AG04450 (cell line): ENCODE data around the gene PTEN. TPM values are rescaled to one million over a fixed set of nuclear protein-coding genes. Genes with fewer than 3 reads are reported as not detected.

Experiments used
- CTCF ChIA-PET: fragments of 300-600, 350-600 bp; formaldehyde crosslinking; extraction: SDS; loops from one replicate; lab custom pipeline; 2022; ENCODE audit warnings: antibody characterized with exemption, inconsistent platforms; lab: Charles Lee
- POLR2A ChIA-PET: fragments of 350-600 bp; formaldehyde crosslinking; extraction: SDS; loops from one replicate; lab custom pipeline; 2021; ENCODE audit warnings: antibody characterized with exemption, inconsistent platforms; lab: Yijun Ruan, JAX
- DNase-seq: peaks from one replicate; pipeline ENCODE4 v3.0.0-alpha.2; 2011; ENCODE audit warnings: low read depth, low spot score
- H3K27ac ChIP-seq: one replicate; pipeline ENCODE4 v1.5.1; 2012; ENCODE audit warnings: low read depth, low read length, control low read depth
- H3K27me3 ChIP-seq: one replicate; pipeline ENCODE4 v1.6.0; 2012; ENCODE audit warnings: low read length; ENCODE audit not compliant: control insufficient read depth, insufficient read depth
- H3K4me3 ChIP-seq: 2 replicates; pipeline ENCODE4 v1.5.1; 2011; ENCODE audit warnings: mild to moderate bottlenecking, low read depth, low read length, control low read depth
- H3K9me3 ChIP-seq: 2 replicates; pipeline ENCODE4 v1.5.1; 2012; ENCODE audit warnings: low read length; ENCODE audit not compliant: control insufficient read depth, insufficient read depth
- polyA plus RNA-seq: library from polyadenylated mRNA; depleted of rRNA; stranded (reverse); fragments of >200 nt; gene quantifications from 2 replicates; pipeline ENCODE4 v1.2.3, GENCODE V29; 2011
- TF ChIP-seq, protein P1 (sequence below): IDR thresholded peaks from 2 replicates; pipeline ENCODE4 v1.5.1; 2011; ENCODE audit warnings: low read depth, low read length, control low read depth, inconsistent platforms

PTEN gene
- polyA plus RNA-seq, 1 experiment, result 96.1 TPM

GRCh38 chr10:87979847-87980246 is 116.4 kb downstream of the PTEN start:
- Histone ChIP-seq H3K27me3 (no peaks in the 10 kb centered on the region), H3K4me3 (no peak overlapping the region), H3K27ac (no peak overlapping the region), H3K9me3 (no peaks in the 10 kb centered on the region)
- POLR2A ChIA-PET, result no interaction called here
- TF ChIP-seq, protein P1, sequence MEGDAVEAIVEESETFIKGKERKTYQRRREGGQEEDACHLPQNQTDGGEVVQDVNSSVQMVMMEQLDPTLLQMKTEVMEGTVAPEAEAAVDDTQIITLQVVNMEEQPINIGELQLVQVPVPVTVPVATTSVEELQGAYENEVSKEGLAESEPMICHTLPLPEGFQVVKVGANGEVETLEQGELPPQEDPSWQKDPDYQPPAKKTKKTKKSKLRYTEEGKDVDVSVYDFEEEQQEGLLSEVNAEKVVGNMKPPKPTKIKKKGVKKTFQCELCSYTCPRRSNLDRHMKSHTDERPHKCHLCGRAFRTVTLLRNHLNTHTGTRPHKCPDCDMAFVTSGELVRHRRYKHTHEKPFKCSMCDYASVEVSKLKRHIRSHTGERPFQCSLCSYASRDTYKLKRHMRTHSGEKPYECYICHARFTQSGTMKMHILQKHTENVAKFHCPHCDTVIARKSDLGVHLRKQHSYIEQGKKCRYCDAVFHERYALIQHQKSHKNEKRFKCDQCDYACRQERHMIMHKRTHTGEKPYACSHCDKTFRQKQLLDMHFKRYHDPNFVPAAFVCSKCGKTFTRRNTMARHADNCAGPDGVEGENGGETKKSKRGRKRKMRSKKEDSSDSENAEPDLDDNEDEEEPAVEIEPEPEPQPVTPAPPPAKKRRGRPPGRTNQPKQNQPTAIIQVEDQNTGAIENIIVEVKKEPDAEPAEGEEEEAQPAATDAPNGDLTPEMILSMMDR, result no peak
- no peak for DNase-seq
- CTCF ChIA-PET, result no interaction called here

DNA sequence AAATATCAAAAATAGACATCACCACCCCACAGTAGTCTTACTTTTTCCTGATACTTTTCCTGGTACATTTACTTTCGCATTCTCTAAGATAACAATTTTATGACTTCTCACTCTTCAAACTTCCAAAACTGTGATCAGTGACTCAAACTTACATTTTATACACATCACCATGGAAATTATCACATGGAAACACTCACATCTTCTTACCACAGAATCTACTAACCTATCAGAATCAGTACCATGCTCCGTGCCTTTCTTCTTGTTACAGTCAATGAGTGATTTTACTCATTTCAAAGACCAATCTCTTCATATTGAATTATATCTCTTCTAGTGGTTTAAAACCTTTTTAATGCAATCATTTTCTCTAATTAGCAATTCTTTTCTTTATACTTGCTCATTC is 120.3 kb downstream of the PTEN start:
- no peak overlapping the region for H3K4me3 ChIP-seq
- H3K27me3 ChIP-seq, result no peaks in the 10 kb centered on the region
- ChIA-PET POLR2A (no interaction called here), CTCF (no interaction called here)
- DNase-seq, result no peak
- TF ChIP-seq, protein P1, result no peak
- no peaks in the 10 kb centered on the region for H3K9me3 ChIP-seq
- no peak overlapping the region for H3K27ac ChIP-seq

DNA sequence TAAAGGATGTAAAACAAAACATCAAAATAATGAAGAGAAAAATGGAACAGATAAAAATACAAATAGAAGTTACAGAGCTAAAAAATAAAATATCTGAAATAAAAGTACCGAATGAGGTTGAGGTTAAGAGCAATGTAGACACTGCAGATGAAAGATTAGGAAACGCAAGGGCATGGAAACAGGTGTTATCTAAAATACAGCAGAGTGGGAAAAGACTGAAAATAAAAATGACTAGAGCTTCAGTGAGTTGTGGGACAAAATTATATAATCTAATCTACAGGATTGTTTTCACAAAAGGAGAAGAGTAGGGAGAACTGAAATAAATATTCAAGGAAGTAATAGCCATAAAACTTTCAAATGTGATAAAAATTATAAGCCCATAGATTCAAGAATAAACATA is 123.8 kb downstream of the PTEN start:
- Histone ChIP-seq H3K27ac (no peak overlapping the region), H3K9me3 (no peaks in the 10 kb centered on the region), H3K27me3 (no peaks in the 10 kb centered on the region), H3K4me3 (no peak overlapping the region)
- CTCF ChIA-PET, result no interaction called here
- DNase-seq, result no peak
- TF ChIP-seq, protein P1, result no peak
- POLR2A ChIA-PET, result interaction anchor here (0.5 kb wide), 1 partner anchor 110 kb away, joined by 3 read pairs; no protein-coding TSS in a partner anchor

- Histone ChIP-seq H3K9me3 (no peaks in the 10 kb centered on the region), H3K27ac (no peak overlapping the region), H3K27me3 (no peaks in the 10 kb centered on the region), H3K4me3 (no peak overlapping the region)
- TF ChIP-seq, protein P1, result no peak
- DNase-seq, result no peak
- ChIA-PET POLR2A (no interaction called here), CTCF (no interaction called here)
Observed at GRCh38 chr10:87991946-87992345, 128.5 kb downstream of the PTEN start.

- TF ChIP-seq, protein P1, result no peak
- DNase-seq, result no peak
- H3K27me3 ChIP-seq, result no peaks in the 10 kb centered on the region
- ChIA-PET CTCF (no interaction called here), POLR2A (no interaction called here)
- H3K27ac ChIP-seq, result no peak overlapping the region
- no peak overlapping the region for H3K4me3 ChIP-seq
- H3K9me3 ChIP-seq, result no peaks in the 10 kb centered on the region
Observed at GRCh38 chr10:88004451-88004850, 141.0 kb downstream of the PTEN start.
